Uterus (tissue), 2 donors: ENCODE data around the gene TMEM120B.

Experiments used
- POLR2A ChIP-seq, 2 donors: fragments of 450-650 bp; IDR thresholded peaks; one replicate each; pipeline ENCODE4 v1.6.1; 2016; ENCODE audit warnings: antibody characterized with exemption in 2 of 2, mild to moderate bottlenecking in 1 of 2, moderate library complexity in 1 of 2
- TF ChIP-seq, protein P1 (sequence below), 4 experiments: fragments of 200-600 bp in 2 of 4; fragments of 450-650 bp in 2 of 4; sonication (generic) in 2 of 4; IDR thresholded peaks; one replicate each; pipeline ENCODE4 v1.5.1; 2016 to 2019; ENCODE audit warnings: antibody characterized with exemption in 4 of 4, mild to moderate bottlenecking in 2 of 4, moderate library complexity in 1 of 4

DNA sequence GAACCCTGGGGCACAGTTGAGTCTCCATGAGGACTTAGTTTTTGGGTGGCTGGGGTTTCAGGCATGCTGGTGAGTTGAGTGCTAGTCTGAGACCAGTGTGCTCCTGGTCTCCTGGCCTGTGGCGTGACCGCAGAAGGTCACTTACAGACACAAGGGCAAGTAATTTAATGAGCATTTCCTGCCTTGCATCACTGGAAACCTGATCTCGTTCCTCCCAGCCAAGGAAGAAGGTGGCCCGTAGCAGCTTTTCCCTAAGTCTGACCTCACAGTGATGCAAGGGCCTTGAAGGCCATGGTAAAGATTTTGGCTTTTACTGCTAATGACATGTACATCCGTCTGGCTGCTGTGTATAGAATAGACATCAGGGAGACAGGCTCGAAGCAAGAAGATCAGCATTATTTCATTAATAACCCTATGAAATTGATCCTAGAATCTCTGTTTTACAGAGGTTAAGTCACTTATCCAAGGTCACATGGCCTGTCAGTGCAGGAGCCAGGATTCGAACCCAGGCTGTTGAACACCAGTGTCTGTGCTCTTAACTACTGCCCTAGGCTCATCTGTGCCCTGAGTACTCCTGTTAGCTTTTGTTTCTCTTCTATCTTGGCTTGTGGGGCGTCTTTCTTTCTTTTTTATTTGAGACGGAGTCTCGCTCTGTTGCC, 4.6 kb downstream of the TMEM120B start:
- TF ChIP-seq, protein P1, sequence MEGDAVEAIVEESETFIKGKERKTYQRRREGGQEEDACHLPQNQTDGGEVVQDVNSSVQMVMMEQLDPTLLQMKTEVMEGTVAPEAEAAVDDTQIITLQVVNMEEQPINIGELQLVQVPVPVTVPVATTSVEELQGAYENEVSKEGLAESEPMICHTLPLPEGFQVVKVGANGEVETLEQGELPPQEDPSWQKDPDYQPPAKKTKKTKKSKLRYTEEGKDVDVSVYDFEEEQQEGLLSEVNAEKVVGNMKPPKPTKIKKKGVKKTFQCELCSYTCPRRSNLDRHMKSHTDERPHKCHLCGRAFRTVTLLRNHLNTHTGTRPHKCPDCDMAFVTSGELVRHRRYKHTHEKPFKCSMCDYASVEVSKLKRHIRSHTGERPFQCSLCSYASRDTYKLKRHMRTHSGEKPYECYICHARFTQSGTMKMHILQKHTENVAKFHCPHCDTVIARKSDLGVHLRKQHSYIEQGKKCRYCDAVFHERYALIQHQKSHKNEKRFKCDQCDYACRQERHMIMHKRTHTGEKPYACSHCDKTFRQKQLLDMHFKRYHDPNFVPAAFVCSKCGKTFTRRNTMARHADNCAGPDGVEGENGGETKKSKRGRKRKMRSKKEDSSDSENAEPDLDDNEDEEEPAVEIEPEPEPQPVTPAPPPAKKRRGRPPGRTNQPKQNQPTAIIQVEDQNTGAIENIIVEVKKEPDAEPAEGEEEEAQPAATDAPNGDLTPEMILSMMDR (IDR thresholded peaks at IDR 0.05): no peak
- no peak for TF ChIP-seq POLR2A (IDR thresholded peaks at IDR 0.05)
